GM21529 (cell line): ENCODE measurements around the gene HYCC2.
"Not testable (repeated sequence)": the region's sequence is repeated elsewhere in the genome, so short reads cannot be mapped to it uniquely, and the experiment has no call there.

Experiments
- ATAC-seq: cut with Tn5 transposase; IDR thresholded peaks from one replicate; pipeline ENCODE4 v1.9.1; 2021; ENCODE audit not compliant: unreplicated experiment

The HYCC2 gene

GRCh38 chr2:201071479-201072200 is at the start of gene HYCC2, which contains the start of gene NDUFB3:
HYCC2 (minus strand) TSS chr2:201071671; CDS start chr2:201024009, 47,662 bp downstream.
NDUFB3 (plus strand) TSS chr2:201072001; CDS start chr2:201078883, 6,882 bp downstream.
- ATAC-seq = peak; percentile 97

GRCh38 chr2:201118961-201119854 is 47.7 kb upstream of the HYCC2 start:
- no peak for ATAC-seq

GRCh38 chr2:201118121-201118960 is 46.9 kb upstream of the HYCC2 start:
- peak; percentile 40 for ATAC-seq

GRCh38 chr2:201117735-201118094 is 46.2 kb upstream of the HYCC2 start:
- ATAC-seq = not testable (repeated sequence)

GRCh38 chr2:201116959-201117734 is 45.7 kb upstream of the HYCC2 start:
- no peak for ATAC-seq

- ATAC-seq = peak; percentile 43
Measured at GRCh38 chr2:201116115-201116958, 44.9 kb upstream of the HYCC2 start, which contains the start of gene CFLAR. CFLAR (plus strand) TSS chr2:201116164; CDS start chr2:201129866, 13,702 bp downstream.

GRCh38 chr2:201114846-201115245 is 43.4 kb upstream of the HYCC2 start:
- ATAC-seq = no peak

- ATAC-seq = no peak
Measured at GRCh38 chr2:201114350-201114749, 42.9 kb upstream of the HYCC2 start.

- ATAC-seq = no peak
Measured at GRCh38 chr2:201111096-201111495, 39.6 kb upstream of the HYCC2 start.

GRCh38 chr2:201110615-201111014 is 39.1 kb upstream of the HYCC2 start:
- no peak for ATAC-seq

- no peak for ATAC-seq
Measured at GRCh38 chr2:201109186-201109585, 37.7 kb upstream of the HYCC2 start.

- ATAC-seq = no peak
Measured at GRCh38 chr2:201108341-201108740, 36.9 kb upstream of the HYCC2 start.

- ATAC-seq = no peak
Measured at GRCh38 chr2:201107624-201108023, 36.2 kb upstream of the HYCC2 start.

- no peak for ATAC-seq
Measured at GRCh38 chr2:201105759-201106158, 34.3 kb upstream of the HYCC2 start.

GRCh38 chr2:201100497-201100896 is 29.0 kb upstream of the HYCC2 start:
- no peak for ATAC-seq

- ATAC-seq = no peak
Measured at GRCh38 chr2:201093573-201093972, 22.1 kb upstream of the HYCC2 start.

- ATAC-seq = no peak
Measured at GRCh38 chr2:201090574-201090973, 19.1 kb upstream of the HYCC2 start.

- no peak for ATAC-seq
Measured at GRCh38 chr2:201084863-201085262, 13.4 kb upstream of the HYCC2 start.

GRCh38 chr2:201074996-201075395 is 3.5 kb upstream of the HYCC2 start:
- ATAC-seq = no peak
